PFSK-1 (cell line): ENCODE results near the gene ZBED4.

Experiments
- POLR2AphosphoS5 ChIP-seq: IDR thresholded peaks from 2 replicates; pipeline ENCODE4 v1.6.1; 2012; ENCODE audit warnings: low read depth, mild to moderate bottlenecking, control low read depth, low read length, moderate library complexity
- SIN3A ChIP-seq: IDR thresholded peaks from 2 replicates; pipeline ENCODE4 v1.6.1; 2012; ENCODE audit warnings: mild to moderate bottlenecking, low read length, moderate library complexity, borderline replicate concordance; ENCODE audit not compliant: insufficient read depth
- TAF1 ChIP-seq: IDR thresholded peaks from 2 replicates; pipeline ENCODE4 v1.6.1; 2012; ENCODE audit warnings: low read length, control low read depth, borderline replicate concordance; ENCODE audit not compliant: insufficient read depth
- TF ChIP-seq, protein P1 (sequence below), 2 experiments: IDR thresholded peaks; 2 replicates each; pipeline versions ENCODE4 v1.6.1 to v1.8.0; 2011 to 2012; ENCODE audit warnings: low read depth in 2 of 2, low read length in 2 of 2, control low read depth in 1 of 2, inconsistent platforms in 1 of 2, mild to moderate bottlenecking in 1 of 2, moderate library complexity in 1 of 2; ENCODE audit not compliant: insufficient read depth in 1 of 2

DNA sequence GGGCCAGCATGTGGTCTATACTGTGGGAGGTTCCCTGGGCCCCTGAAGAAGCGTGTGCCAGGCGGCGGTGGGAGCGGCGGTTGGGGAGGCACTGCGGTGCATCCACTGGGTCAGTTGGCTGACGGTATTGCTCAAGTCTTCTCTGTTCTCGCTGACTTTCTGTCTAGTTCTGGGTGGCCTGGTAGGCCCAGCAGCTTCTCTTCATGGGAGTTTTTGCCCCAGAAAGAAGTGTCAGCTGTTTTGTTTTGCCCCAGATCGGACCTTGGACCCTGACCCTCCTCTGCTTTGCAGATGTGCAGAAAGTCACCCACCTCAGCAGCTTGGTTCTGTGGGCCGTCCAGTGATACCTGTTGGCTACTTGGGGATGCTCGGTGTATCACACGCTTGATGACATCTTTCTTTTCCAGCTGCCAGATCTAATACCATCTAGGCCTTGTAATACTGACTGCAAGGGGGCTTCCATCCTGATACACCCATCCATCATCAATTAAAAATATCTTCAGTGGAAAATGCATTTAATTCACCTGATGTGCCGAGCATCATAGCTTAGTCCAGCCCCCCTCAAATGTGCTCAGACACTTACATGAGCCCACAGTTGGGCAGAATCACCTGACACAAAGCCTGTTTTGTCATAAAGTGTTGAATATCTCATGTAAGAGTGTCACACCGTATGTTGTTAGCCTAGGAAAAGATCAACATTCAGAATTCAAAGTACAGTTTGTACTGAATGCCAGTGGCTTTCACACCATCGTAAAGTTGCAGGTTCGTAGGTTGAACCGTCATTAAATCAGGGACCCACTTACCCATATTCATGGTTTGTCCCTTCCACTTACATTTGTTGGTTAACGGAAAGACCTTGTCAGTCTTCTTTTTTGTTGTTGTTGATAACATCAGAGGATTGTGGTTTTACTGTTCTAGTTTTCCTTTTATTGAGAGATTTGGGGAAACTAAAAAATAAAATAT lies 13.9 kb downstream of the ZBED4 start:
- TF ChIP-seq, protein P1, sequence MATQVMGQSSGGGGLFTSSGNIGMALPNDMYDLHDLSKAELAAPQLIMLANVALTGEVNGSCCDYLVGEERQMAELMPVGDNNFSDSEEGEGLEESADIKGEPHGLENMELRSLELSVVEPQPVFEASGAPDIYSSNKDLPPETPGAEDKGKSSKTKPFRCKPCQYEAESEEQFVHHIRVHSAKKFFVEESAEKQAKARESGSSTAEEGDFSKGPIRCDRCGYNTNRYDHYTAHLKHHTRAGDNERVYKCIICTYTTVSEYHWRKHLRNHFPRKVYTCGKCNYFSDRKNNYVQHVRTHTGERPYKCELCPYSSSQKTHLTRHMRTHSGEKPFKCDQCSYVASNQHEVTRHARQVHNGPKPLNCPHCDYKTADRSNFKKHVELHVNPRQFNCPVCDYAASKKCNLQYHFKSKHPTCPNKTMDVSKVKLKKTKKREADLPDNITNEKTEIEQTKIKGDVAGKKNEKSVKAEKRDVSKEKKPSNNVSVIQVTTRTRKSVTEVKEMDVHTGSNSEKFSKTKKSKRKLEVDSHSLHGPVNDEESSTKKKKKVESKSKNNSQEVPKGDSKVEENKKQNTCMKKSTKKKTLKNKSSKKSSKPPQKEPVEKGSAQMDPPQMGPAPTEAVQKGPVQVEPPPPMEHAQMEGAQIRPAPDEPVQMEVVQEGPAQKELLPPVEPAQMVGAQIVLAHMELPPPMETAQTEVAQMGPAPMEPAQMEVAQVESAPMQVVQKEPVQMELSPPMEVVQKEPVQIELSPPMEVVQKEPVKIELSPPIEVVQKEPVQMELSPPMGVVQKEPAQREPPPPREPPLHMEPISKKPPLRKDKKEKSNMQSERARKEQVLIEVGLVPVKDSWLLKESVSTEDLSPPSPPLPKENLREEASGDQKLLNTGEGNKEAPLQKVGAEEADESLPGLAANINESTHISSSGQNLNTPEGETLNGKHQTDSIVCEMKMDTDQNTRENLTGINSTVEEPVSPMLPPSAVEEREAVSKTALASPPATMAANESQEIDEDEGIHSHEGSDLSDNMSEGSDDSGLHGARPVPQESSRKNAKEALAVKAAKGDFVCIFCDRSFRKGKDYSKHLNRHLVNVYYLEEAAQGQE (IDR thresholded peaks at IDR 0.05; ENCODE audit: insufficient read depth in 1 of 2, low read depth in 2 of 2, low read length in 2 of 2): no peak
- TF ChIP-seq TAF1 (no peak), SIN3A (no peak), POLR2AphosphoS5 (no peak)
